Keratinocyte (primary cell): Measurements from ENCODE around the gene DOP1A. TPM values are rescaled to one million over a fixed set of nuclear protein-coding genes. Genes with fewer than 3 reads are reported as not detected.

Experiments used
- DNase-seq: peaks from one replicate; pipeline ENCODE4 v3.0.0-alpha.2; 2011; ENCODE audit warnings: low read depth, missing footprints, low spot score
- FAIRE-seq: peaks from 2 replicates; lab custom pipeline; 2011; peaks lifted over from hg19 to GRCh38; lab: Jason Lieb, UNC
- H2AFZ ChIP-seq: 2 replicates; pipeline ENCODE4 v1.6.0; 2012; ENCODE audit warnings: low read length, control low read depth, inconsistent platforms; ENCODE audit not compliant: control insufficient read depth
- H3K27ac ChIP-seq: 2 replicates; pipeline ENCODE4 v1.5.1; 2011; ENCODE audit warnings: low read length; ENCODE audit not compliant: control insufficient read depth, insufficient read depth
- H3K27me3 ChIP-seq: 3 replicates; pipeline ENCODE4 v1.6.0; 2011; ENCODE audit warnings: low read length; ENCODE audit not compliant: control insufficient read depth, insufficient read depth; ENCODE audit errors: extremely low read depth
- H3K36me3 ChIP-seq, 2 experiments: 2 replicates in 1 of 2; 3 replicates in 1 of 2; pipeline ENCODE4 v1.5.1; 2011; ENCODE audit warnings: low read length in 2 of 2, mild to moderate bottlenecking in 1 of 2; ENCODE audit not compliant: control insufficient read depth in 2 of 2, insufficient read depth in 2 of 2; ENCODE audit errors: extremely low read depth in 1 of 2
- H3K4me1 ChIP-seq: 3 replicates; pipeline ENCODE4 v1.5.1; 2011; ENCODE audit warnings: low read length; ENCODE audit not compliant: control insufficient read depth, insufficient read depth; ENCODE audit errors: extremely low read depth
- H3K4me2 ChIP-seq: 3 replicates; pipeline ENCODE4 v1.6.0; 2011; ENCODE audit warnings: low read depth, low read length; ENCODE audit not compliant: control insufficient read depth, insufficient read depth; ENCODE audit errors: extremely low read depth
- H3K4me3 ChIP-seq, 3 experiments: fragments of 200-600 bp in 1 of 3; sonication (generic) in 1 of 3; 2 replicates in 2 of 3; 3 replicates in 1 of 3; pipeline ENCODE4 v1.5.1; 2011 to 2016; ENCODE audit warnings: low read length in 3 of 3, mild to moderate bottlenecking in 3 of 3, control low read depth in 2 of 3, inconsistent platforms in 1 of 3, low read depth in 1 of 3, mixed read lengths in 1 of 3, mixed run types in 1 of 3, moderate library complexity in 1 of 3; ENCODE audit not compliant: control insufficient read depth in 2 of 3, insufficient read depth in 2 of 3; ENCODE audit errors: extremely low read depth in 1 of 3
- H3K79me2 ChIP-seq: 2 replicates; pipeline ENCODE4 v1.6.0; 2012; ENCODE audit warnings: low read length; ENCODE audit not compliant: control insufficient read depth, insufficient read depth
- H3K9ac ChIP-seq: 3 replicates; pipeline ENCODE4 v1.6.0; 2011; ENCODE audit warnings: low read length; ENCODE audit not compliant: control insufficient read depth, insufficient read depth; ENCODE audit errors: extremely low read depth
- H3K9me1 ChIP-seq: 3 replicates; pipeline ENCODE4 v1.6.0; 2011; ENCODE audit warnings: low read length; ENCODE audit not compliant: control insufficient read depth, insufficient read depth; ENCODE audit errors: extremely low read depth
- H3K9me3 ChIP-seq: 2 replicates; pipeline ENCODE4 v1.5.1; 2012; ENCODE audit warnings: low read depth, low read length; ENCODE audit not compliant: control insufficient read depth
- H4K20me1 ChIP-seq: 3 replicates; pipeline ENCODE4 v1.6.0; 2011; ENCODE audit warnings: low read length; ENCODE audit not compliant: control insufficient read depth, insufficient read depth; ENCODE audit errors: extremely low read depth
- EZH2 ChIP-seq: IDR thresholded peaks from one replicate; pipeline ENCODE4 v1.6.1; 2012; ENCODE audit warnings: inconsistent platforms, mild to moderate bottlenecking, low read length, moderate library complexity
- dilution Hi-C: fragments of 300-500 bp; cut with MboI; formaldehyde crosslinking; loops from one replicate; pipeline ENCODE4 v1.7.0; 2020; ENCODE audit warnings: low sequenced_read_pairs; ENCODE audit not compliant: extremely low pct_ligation_motif_present
- polyA plus RNA-seq, 5 experiments: library from polyadenylated mRNA; depleted of rRNA in 3 of 5; stranded (reverse) in 3 of 5; stranded (forward) in 1 of 5; unstranded in 1 of 5; fragments of >200 nt; gene quantifications; 1 replicate in 1 of 5; 2 replicates in 3 of 5; 3 replicates in 1 of 5; pipeline versions ENCODE4 v1.2.1 to v1.2.3, GENCODE V29; 2011 to 2012; ENCODE audit warnings: missing spikeins in 2 of 5, low read depth in 1 of 5, low replicate concordance in 1 of 5
- TF ChIP-seq, protein P1 (sequence below), 3 experiments: IDR thresholded peaks in 1 of 3; conservative IDR thresholded peaks in 1 of 3; optimal IDR thresholded peaks in 1 of 3; 2 replicates in 2 of 3; 3 replicates in 1 of 3; pipeline versions ENCODE3 to v1.5.1; 2011; ENCODE audit warnings: low read length in 3 of 3, mild to moderate bottlenecking in 3 of 3, moderate library complexity in 2 of 3, control low read depth in 1 of 3, inconsistent platforms in 1 of 3; ENCODE audit not compliant: insufficient read depth in 2 of 3; ENCODE audit errors: extremely low read depth in 1 of 3

DOP1A gene
- polyA plus RNA-seq, 1 donor (not counting 4 experiments of a cell fraction or from before 2014, with no cell fraction given): 14.1 TPM

DNA sequence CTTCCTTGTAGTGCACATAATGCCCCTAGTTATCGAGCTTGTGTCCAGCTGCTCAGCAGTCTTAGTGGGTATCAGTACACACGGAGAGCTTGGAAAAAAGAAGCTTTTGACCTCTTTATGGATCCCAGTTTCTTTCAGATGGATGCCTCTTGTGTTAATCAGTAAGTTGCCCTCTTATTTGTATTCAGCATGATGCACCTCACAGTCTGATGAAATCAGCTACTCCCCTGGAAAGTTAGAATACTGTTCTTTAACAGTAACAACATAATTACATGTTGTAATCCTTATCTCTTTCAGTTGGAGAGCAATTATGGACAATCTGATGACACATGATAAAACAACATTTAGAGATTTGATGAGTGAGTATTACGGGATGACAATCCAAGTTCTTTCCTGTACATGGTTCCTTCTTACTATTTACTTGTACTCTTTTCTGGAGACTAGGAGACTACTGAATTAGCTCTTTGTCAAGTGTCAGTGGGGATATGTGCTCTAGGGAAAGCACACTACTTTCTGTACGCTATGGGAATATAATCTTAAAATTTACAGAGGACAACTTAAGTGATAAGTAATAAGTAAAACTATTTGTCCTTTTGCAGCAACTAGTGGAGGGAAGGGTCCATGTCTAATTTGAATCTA lies 86.5 kb downstream of the DOP1A start:
- no peak for FAIRE-seq
- TF ChIP-seq, protein P1, sequence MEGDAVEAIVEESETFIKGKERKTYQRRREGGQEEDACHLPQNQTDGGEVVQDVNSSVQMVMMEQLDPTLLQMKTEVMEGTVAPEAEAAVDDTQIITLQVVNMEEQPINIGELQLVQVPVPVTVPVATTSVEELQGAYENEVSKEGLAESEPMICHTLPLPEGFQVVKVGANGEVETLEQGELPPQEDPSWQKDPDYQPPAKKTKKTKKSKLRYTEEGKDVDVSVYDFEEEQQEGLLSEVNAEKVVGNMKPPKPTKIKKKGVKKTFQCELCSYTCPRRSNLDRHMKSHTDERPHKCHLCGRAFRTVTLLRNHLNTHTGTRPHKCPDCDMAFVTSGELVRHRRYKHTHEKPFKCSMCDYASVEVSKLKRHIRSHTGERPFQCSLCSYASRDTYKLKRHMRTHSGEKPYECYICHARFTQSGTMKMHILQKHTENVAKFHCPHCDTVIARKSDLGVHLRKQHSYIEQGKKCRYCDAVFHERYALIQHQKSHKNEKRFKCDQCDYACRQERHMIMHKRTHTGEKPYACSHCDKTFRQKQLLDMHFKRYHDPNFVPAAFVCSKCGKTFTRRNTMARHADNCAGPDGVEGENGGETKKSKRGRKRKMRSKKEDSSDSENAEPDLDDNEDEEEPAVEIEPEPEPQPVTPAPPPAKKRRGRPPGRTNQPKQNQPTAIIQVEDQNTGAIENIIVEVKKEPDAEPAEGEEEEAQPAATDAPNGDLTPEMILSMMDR (optimal IDR thresholded peaks at IDR 0.05 in 1 of 3, IDR thresholded peaks at IDR 0.05 in 1 of 3, conservative IDR thresholded peaks at IDR 0.05 in 1 of 3; ENCODE audit: extremely low read depth in 1 of 3, insufficient read depth in 2 of 3, low read length in 3 of 3): no peak
- no peak for TF ChIP-seq EZH2
- H3K9me3 ChIP-seq: no peaks in the 10 kb centered on the region
- no peak overlapping the region for H3K4me3 ChIP-seq
- H2AFZ ChIP-seq: no peak overlapping the region
- H4K20me1 ChIP-seq: no peaks in the 10 kb centered on the region
- no peaks in the 10 kb centered on the region for H3K79me2 ChIP-seq
- dilution Hi-C loops: no loop called here
- H3K9me1 ChIP-seq: no peaks in the 10 kb centered on the region
- no peak overlapping the region for H3K27ac ChIP-seq
- H3K36me3 ChIP-seq: peaks cover 5 to 11% of the 10 kb centered on the region in 2 experiments
- no peak for DNase-seq
- no peak overlapping the region for H3K9ac ChIP-seq
- no peaks in the 10 kb centered on the region for H3K4me1 ChIP-seq
- H3K27me3 ChIP-seq: no peaks in the 10 kb centered on the region
- H3K4me2 ChIP-seq: no peak overlapping the region

DNA sequence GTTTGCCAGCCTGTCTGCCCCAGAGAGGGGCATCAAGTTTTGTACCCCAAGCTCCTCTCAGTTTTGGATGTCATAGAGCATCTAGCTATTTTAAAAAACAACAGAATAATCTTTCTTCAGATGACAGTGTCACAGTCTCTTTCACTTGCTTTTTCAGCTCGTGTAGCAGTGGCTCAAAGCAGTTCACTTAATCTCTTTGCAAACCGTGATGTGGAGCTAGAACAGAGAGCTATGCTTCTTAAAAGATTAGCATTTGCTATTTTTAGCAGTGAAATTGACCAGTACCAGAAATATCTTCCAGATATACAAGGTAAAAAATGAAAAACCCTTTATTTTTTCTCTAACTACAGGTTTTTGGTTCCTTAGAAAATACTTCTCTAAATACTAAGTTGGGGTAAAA lies 88.3 kb downstream of the DOP1A start:
- H3K27ac ChIP-seq: no peak overlapping the region
- no peak overlapping the region for H3K9ac ChIP-seq
- H2AFZ ChIP-seq: no peak overlapping the region
- H3K36me3 ChIP-seq: peaks cover 5 to 14% of the 10 kb centered on the region in 2 experiments
- no peak overlapping the region for H3K4me2 ChIP-seq
- no peaks in the 10 kb centered on the region for H3K4me1 ChIP-seq
- dilution Hi-C loops: no loop called here
- no peaks in the 10 kb centered on the region for H3K27me3 ChIP-seq
- H4K20me1 ChIP-seq: no peaks in the 10 kb centered on the region
- FAIRE-seq (no peak), DNase-seq (no peak)
- H3K9me1 ChIP-seq: no peaks in the 10 kb centered on the region
- H3K9me3 ChIP-seq: no peaks in the 10 kb centered on the region
- no peak overlapping the region for H3K4me3 ChIP-seq
- no peak for TF ChIP-seq EZH2
- TF ChIP-seq, protein P1 (optimal IDR thresholded peaks at IDR 0.05 in 1 of 3, IDR thresholded peaks at IDR 0.05 in 1 of 3, conservative IDR thresholded peaks at IDR 0.05 in 1 of 3; ENCODE audit: extremely low read depth in 1 of 3, insufficient read depth in 2 of 3, low read length in 3 of 3): no peak
- no peaks in the 10 kb centered on the region for H3K79me2 ChIP-seq
